ENCODE results near the gene FAM110A.

GRCh38 chr20:822651-823573, 10.6 kb upstream of the FAM110A start:
- no peak for TF ChIP-seq CTCF (IDR thresholded peaks at IDR 0.05; ENCODE audit: low read depth, low read length, poor library complexity, severe bottlenecking)
- TF ChIP-seq EZH2phosphoT487 (IDR thresholded peaks at IDR 0.05; ENCODE audit: borderline replicate concordance, low read length), result no peak
